ENCODE results near the gene AKAP12. TPM values are rescaled to one million over a fixed set of nuclear protein-coding genes. Genes with fewer than 3 reads are reported as not detected.

Gene AKAP12
- total RNA-seq, 1 donor from 2014 or later: 10.6 TPM

DNA sequence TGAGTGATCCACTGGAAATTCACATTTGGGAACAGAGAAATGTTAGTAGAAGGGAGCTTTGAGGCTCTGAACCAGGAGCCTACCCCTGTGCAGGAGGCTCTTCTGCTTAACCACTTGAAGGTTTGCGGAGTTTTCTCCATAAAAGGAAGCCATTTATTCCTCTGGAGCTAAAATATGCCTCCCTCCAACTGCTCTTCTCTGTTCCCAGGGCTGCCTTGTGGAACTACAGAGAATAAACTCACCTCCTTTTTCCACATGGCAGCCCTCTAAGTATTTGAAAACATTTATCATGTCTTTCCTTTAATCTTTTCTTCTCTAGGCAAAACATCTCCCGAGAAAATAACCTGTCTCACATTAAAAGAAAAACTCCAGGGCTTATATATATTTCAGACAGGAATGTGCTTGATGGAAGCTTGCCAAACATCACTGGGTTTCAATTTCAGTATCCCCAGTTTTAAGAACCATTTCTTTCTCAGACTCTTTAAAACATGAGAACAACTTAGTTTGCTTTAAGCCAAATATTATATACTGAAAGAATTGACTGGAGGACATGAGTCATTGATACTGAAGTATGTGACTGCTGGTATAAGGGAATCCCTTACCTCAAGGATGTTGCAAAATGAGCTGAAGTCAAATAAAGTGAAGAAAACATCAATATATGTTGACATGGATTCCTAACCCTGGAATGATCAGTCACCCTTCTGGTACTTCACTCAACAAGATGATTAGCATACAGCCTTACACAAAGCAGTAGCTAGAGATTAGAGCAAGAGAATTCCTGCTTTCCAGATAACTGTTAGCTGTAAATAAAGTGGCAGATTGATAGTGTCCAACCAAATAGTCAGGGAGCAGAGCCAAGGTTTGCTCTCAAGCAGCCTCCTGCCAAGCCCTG lies 77.6 kb downstream of the AKAP12 start:
- no peak for DNase-seq (ENCODE audit: low spot score, unreplicated experiment)
- Mint-ChIP-seq H3K27me3 (peaks cover 51% of the 10 kb centered on the region), H3K27ac (no peak overlapping the region), H3K4me1 (ENCODE audit: low read depth) (peaks cover 19% of the 10 kb centered on the region), H3K9me3 (ENCODE audit: low read depth) (peaks cover 13% of the 10 kb centered on the region), H3K36me3 (ENCODE audit: insufficient read depth) (peaks cover 7% of the 10 kb centered on the region), H3K4me3 (ENCODE audit: low read depth) (no peak overlapping the region)
- no peak for TF ChIP-seq CTCF (IDR thresholded peaks at IDR 0.05; ENCODE audit: unreplicated experiment)

DNA sequence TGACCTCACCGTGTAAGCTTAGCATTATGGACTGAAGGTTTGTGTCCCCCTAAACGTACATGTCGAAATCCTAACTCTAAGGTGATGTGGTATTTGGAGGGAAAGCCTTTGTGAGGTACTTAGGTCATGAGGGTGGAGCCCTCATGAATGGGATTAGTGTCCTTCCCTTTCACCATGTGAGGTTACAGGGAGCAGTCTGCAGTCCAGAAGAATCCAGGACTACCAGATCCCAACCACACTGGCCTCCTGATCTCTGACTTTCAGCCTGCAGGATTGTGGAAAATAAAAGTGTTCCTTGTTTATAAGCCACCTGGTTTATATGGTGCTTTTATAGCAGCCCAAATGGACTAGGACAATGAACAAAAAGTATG lies 78.2 kb downstream of the AKAP12 start:
- H3K27ac Mint-ChIP-seq: no peak overlapping the region
- peaks cover 7% of the 10 kb centered on the region for H3K36me3 Mint-ChIP-seq (ENCODE audit: insufficient read depth)
- DNase-seq (ENCODE audit: low spot score, unreplicated experiment): no peak
- H3K9me3 Mint-ChIP-seq (ENCODE audit: low read depth): peaks cover 13% of the 10 kb centered on the region
- no peak for TF ChIP-seq CTCF (IDR thresholded peaks at IDR 0.05; ENCODE audit: unreplicated experiment)
- H3K4me3 Mint-ChIP-seq (ENCODE audit: low read depth): no peak overlapping the region
- H3K27me3 Mint-ChIP-seq: peaks cover 55% of the 10 kb centered on the region
- H3K4me1 Mint-ChIP-seq (ENCODE audit: low read depth): peaks cover 14% of the 10 kb centered on the region

- Mint-ChIP-seq H3K9me3 (ENCODE audit: low read depth) (peaks cover 13% of the 10 kb centered on the region), H3K4me3 (ENCODE audit: low read depth) (no peak overlapping the region), H3K4me1 (ENCODE audit: low read depth) (peaks cover 10% of the 10 kb centered on the region), H3K36me3 (ENCODE audit: insufficient read depth) (peaks cover 7% of the 10 kb centered on the region), H3K27ac (no peak overlapping the region), H3K27me3 (peaks cover 65% of the 10 kb centered on the region)
- DNase-seq (ENCODE audit: low spot score, unreplicated experiment): no peak
- no peak for TF ChIP-seq CTCF (IDR thresholded peaks at IDR 0.05; ENCODE audit: unreplicated experiment)
Observed at GRCh38 chr6:151320140-151320539, 80.4 kb downstream of the AKAP12 start.

DNA sequence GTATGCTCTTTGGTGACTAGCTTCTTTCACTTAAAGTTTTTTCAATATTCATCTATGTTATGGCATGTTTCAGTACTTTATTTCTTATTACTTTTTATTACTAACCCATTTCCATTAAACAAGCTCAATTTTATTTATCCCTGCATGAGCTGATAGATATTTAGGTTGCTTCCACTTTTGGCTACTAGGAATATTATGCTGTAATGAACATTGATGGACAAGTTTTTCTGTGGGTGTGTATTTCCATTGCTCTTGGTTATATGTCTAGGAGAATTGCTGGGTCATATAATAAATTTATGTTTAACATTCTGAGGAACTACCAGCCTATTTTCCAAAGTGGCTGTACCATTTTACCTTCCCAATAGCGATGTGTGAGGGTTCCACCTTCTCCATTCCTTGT lies 81.7 kb downstream of the AKAP12 start:
- H3K27ac Mint-ChIP-seq: no peak overlapping the region
- peaks cover 7% of the 10 kb centered on the region for H3K9me3 Mint-ChIP-seq (ENCODE audit: low read depth)
- peaks cover 15% of the 10 kb centered on the region for H3K4me1 Mint-ChIP-seq (ENCODE audit: low read depth)
- H3K27me3 Mint-ChIP-seq: peaks cover 66% of the 10 kb centered on the region
- H3K36me3 Mint-ChIP-seq (ENCODE audit: insufficient read depth): peaks cover 3% of the 10 kb centered on the region
- TF ChIP-seq CTCF (IDR thresholded peaks at IDR 0.05; ENCODE audit: unreplicated experiment): no peak
- DNase-seq (ENCODE audit: low spot score, unreplicated experiment): no peak
- H3K4me3 Mint-ChIP-seq (ENCODE audit: low read depth): no peak overlapping the region

GRCh38 chr6:151322570-151322969 lies 82.8 kb downstream of the AKAP12 start:
- no peak overlapping the region for H3K27ac Mint-ChIP-seq
- no peak for DNase-seq (ENCODE audit: low spot score, unreplicated experiment)
- peaks cover 7% of the 10 kb centered on the region for H3K9me3 Mint-ChIP-seq (ENCODE audit: low read depth)
- peaks cover 11% of the 10 kb centered on the region for H3K4me1 Mint-ChIP-seq (ENCODE audit: low read depth)
- no peak overlapping the region for H3K4me3 Mint-ChIP-seq (ENCODE audit: low read depth)
- TF ChIP-seq CTCF (IDR thresholded peaks at IDR 0.05; ENCODE audit: unreplicated experiment): no peak
- peaks cover 67% of the 10 kb centered on the region for H3K27me3 Mint-ChIP-seq
- H3K36me3 Mint-ChIP-seq (ENCODE audit: insufficient read depth): peaks cover 3% of the 10 kb centered on the region
